Measurements from ENCODE around the gene BLMH. TPM values are rescaled to one million over a fixed set of nuclear protein-coding genes. Genes with fewer than 3 reads are reported as not detected.

The BLMH gene
- total and polyA plus RNA-seq, 4 experiments from 2014 or later: 19.4 to 57.6 (median 45.4) TPM

DNA sequence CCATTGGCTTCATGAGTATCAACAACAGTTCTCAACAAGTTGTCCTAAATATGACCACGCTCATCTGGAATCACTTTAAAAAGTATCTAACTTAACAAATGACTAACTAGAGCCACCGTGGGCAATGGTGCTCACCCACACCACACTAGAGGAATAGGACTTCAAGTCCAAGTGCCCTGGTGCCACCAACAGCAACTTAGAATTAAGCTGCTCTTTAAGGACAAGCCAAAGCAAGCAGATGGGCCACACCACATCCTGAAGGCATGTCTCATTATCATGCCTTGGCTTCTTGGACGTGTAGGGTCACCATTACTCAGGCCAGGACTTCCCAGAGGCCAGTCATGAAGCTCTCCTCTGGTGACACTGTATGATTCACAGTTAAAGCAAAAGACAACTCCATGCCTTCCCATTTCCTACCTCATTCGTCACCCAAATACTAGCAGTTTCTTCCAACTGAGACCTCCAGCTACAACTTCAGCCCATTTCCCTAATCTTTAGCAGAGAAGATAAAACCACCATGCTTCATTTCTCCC lies 46.8 kb downstream of the BLMH start:
- intact Hi-C loops (cut with micrococcal nuclease): no loop called here
- ChIA-PET CTCF (ENCODE audit: partially characterized antibody) (interaction anchor here (0.6 kb wide), 1 partner anchor 672 kb away, joined by 3 read pairs; no protein-coding TSS in a partner anchor), POLR2A (ENCODE audit: partially characterized antibody) (interaction anchor here (0.9 kb wide), 1 partner anchor 8 kb away, joined by 3 read pairs; no protein-coding TSS in a partner anchor)
- peaks cover 0 to under 1% (median 0%) of the 10 kb centered on the region in 4 donors for H3K4me1 Mint-ChIP-seq
- Histone ChIP-seq H3K27me3 (ENCODE audit: insufficient read depth, low read length) (no peaks in the 10 kb centered on the region), H3K36me3 (ENCODE audit: insufficient read depth, low read length) (peaks cover 20% of the 10 kb centered on the region), H3K4me3 (ENCODE audit: low read length in 2 of 2) (no peak overlapping the region), H3K4me1 (ENCODE audit: insufficient read depth, low read length) (no peaks in the 10 kb centered on the region), H3K27ac (ENCODE audit: low read depth, low read length) (no peak overlapping the region), H3K9me3 (ENCODE audit: control insufficient read depth in 1 of 2, low read length in 2 of 2) (no peaks in the 10 kb centered on the region)
- H3K9me3 Mint-ChIP-seq: peaks cover 0 to 4% (median 0%) of the 10 kb centered on the region in 8 donors
- no peak overlapping the region for H3K27ac Mint-ChIP-seq
- peaks cover 0 to 4% of the 10 kb centered on the region in 2 donors for H3K27me3 Mint-ChIP-seq
- H3K4me3 Mint-ChIP-seq: no peak overlapping the region
- peaks cover 31 to 39% of the 10 kb centered on the region in 2 donors for H3K36me3 Mint-ChIP-seq
- no peak for DNase-seq

DNA sequence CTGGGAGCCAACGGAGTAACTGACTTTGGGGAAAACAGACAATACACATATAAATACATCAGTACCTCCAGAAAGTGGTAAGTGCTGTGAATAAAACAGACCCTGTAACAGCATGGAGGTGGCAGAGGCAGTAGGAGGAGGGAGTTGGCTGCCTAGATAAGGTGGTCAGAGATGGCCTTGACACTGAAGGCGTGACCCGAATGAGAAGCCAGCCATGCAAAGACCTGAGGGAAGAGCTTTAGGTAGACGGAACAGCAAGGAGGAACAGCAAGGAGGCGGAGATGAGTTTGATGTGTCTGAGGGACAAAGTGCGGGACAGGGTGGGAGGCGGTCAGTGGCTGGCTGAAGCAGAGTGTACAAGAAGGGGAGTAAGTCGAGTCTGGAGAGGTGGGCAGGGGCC lies 48.2 kb downstream of the BLMH start:
- Histone ChIP-seq H3K27ac (ENCODE audit: low read depth, low read length) (no peak overlapping the region), H3K27me3 (ENCODE audit: insufficient read depth, low read length) (peaks cover 1% of the 10 kb centered on the region), H3K9me3 (ENCODE audit: control insufficient read depth in 1 of 2, low read length in 2 of 2) (no peaks in the 10 kb centered on the region), H3K4me1 (ENCODE audit: insufficient read depth, low read length) (no peaks in the 10 kb centered on the region), H3K4me3 (ENCODE audit: low read length in 2 of 2) (no peak overlapping the region), H3K36me3 (ENCODE audit: insufficient read depth, low read length) (peaks cover 6% of the 10 kb centered on the region)
- Mint-ChIP-seq H3K9me3 (peaks cover 0 to 4% (median 0%) of the 10 kb centered on the region in 8 donors), H3K27ac (no peak overlapping the region), H3K36me3 (peaks cover 17 to 27% of the 10 kb centered on the region in 2 donors), H3K4me1 (peaks cover 2 to 7% (median 3%) of the 10 kb centered on the region in 4 donors), H3K4me3 (no peak overlapping the region), H3K27me3 (peaks cover 7 to 9% of the 10 kb centered on the region in 2 donors)
- DNase-seq: no peak
- ChIA-PET POLR2A (ENCODE audit: partially characterized antibody) (no interaction called here), CTCF (ENCODE audit: partially characterized antibody) (no interaction called here)
- intact Hi-C loops (cut with micrococcal nuclease): no loop called here

DNA sequence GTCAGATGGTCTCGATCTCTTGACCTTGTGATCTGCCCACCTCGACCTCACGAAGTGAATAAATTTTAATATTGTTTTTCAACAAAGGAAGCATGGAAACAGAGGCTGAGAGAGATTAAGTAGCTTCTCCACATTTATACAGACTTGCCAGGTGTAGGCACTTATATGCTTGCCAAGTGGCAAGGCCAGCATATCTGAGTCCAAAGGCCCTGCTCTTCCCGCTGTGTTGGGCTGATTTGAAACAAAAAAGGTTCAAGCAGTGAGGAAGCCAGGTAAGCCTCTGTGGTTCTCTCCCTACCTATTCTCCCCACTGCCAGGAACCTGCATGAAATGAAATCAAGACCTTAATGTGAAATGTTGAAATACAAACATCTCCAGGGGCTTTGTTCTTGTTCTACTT lies 48.7 kb downstream of the BLMH start:
- Mint-ChIP-seq H3K27ac (no peak overlapping the region), H3K36me3 (peaks cover 12 to 21% of the 10 kb centered on the region in 2 donors), H3K27me3 (peaks cover 10 to 12% of the 10 kb centered on the region in 2 donors), H3K9me3 (peaks cover 0 to 4% (median 0%) of the 10 kb centered on the region in 8 donors), H3K4me3 (no peak overlapping the region), H3K4me1 (peaks cover 4 to 9% (median 7%) of the 10 kb centered on the region in 4 donors)
- POLR2A ChIA-PET (ENCODE audit: partially characterized antibody): no interaction called here
- Histone ChIP-seq H3K27ac (ENCODE audit: low read depth, low read length) (no peak overlapping the region), H3K36me3 (ENCODE audit: insufficient read depth, low read length) (peaks cover under 1% of the 10 kb centered on the region), H3K4me1 (ENCODE audit: insufficient read depth, low read length) (no peaks in the 10 kb centered on the region), H3K4me3 (ENCODE audit: low read length in 2 of 2) (no peak overlapping the region), H3K9me3 (ENCODE audit: control insufficient read depth in 1 of 2, low read length in 2 of 2) (no peaks in the 10 kb centered on the region), H3K27me3 (ENCODE audit: insufficient read depth, low read length) (peaks cover 7% of the 10 kb centered on the region)
- no peak for DNase-seq
- CTCF ChIA-PET (ENCODE audit: partially characterized antibody): no interaction called here
- intact Hi-C loops (cut with micrococcal nuclease): no loop called here

DNA sequence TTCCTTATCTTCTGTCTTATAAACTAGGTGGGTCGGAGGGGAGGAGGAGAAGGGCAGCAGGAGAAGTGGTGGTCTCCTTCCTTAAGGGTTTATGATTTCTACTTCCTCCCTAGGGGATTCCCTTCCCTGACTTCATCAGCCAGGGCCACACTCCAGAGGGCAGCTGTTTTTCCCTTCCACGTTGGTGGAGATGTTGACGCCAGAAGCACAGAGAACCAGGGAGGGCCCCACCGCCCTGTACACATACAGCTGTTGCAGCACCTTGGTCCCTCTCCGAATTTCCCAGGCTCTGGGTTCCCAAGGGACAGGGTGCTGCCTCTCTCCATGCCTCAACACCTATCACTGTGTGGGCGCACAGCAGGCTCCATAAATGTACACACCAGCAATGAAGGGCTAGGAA lies 50.7 kb downstream of the BLMH start:
- Histone ChIP-seq H3K36me3 (ENCODE audit: insufficient read depth, low read length) (no peaks in the 10 kb centered on the region), H3K4me1 (ENCODE audit: insufficient read depth, low read length) (peaks cover 8% of the 10 kb centered on the region), H3K27ac (ENCODE audit: low read depth, low read length) (no peak overlapping the region), H3K9me3 (ENCODE audit: control insufficient read depth in 1 of 2, low read length in 2 of 2) (no peaks in the 10 kb centered on the region), H3K4me3 (ENCODE audit: low read length in 2 of 2) (no peak overlapping the region), H3K27me3 (ENCODE audit: insufficient read depth, low read length) (peaks cover 10% of the 10 kb centered on the region)
- Mint-ChIP-seq H3K36me3 (peaks cover 2 to 4% of the 10 kb centered on the region in 2 donors), H3K4me1 (peaks cover 11 to 24% (median 15%) of the 10 kb centered on the region in 4 donors), H3K9me3 (peaks cover 0 to 4% (median 0%) of the 10 kb centered on the region in 8 donors), H3K27me3 (peaks cover 20 to 24% of the 10 kb centered on the region in 2 donors), H3K4me3 (no peak overlapping the region), H3K27ac (peak overlapping the region in 1 of 7 donors; percentile 16)
- intact Hi-C loops (cut with micrococcal nuclease): no loop called here
- DNase-seq: no peak
- ChIA-PET POLR2A (ENCODE audit: partially characterized antibody) (no interaction called here), CTCF (ENCODE audit: partially characterized antibody) (no interaction called here)

DNA sequence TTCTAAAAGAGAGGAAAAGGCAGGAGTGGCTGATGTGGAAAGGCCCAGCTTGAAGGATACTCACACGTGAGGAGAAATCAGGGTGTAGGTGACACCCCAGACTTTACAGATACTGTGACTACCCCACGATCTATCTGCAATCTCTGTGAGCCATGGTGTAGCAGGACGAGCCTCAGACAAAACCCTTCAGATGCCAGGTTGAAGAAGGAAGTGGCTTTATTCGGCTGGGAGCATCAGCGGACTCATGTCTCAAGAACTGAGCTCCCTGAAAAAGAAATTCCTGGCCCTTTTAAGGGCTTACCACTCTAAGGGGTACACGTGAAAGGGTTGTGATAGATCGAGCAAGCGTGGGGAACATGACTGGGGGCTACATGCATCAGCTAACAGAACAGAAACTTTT lies 51.6 kb downstream of the BLMH start:
- Histone ChIP-seq H3K36me3 (ENCODE audit: insufficient read depth, low read length) (no peaks in the 10 kb centered on the region), H3K4me1 (ENCODE audit: insufficient read depth, low read length) (peaks cover 16% of the 10 kb centered on the region), H3K27ac (ENCODE audit: low read depth, low read length) (no peak overlapping the region), H3K9me3 (ENCODE audit: control insufficient read depth in 1 of 2, low read length in 2 of 2) (no peaks in the 10 kb centered on the region), H3K27me3 (ENCODE audit: insufficient read depth, low read length) (peaks cover 12% of the 10 kb centered on the region), H3K4me3 (ENCODE audit: low read length in 2 of 2) (no peak overlapping the region)
- H3K4me1 Mint-ChIP-seq: peaks cover 12 to 27% (median 18%) of the 10 kb centered on the region in 4 donors
- DNase-seq: no peak
- peaks cover 0 to 4% (median 0%) of the 10 kb centered on the region in 8 donors for H3K9me3 Mint-ChIP-seq
- CTCF ChIA-PET (ENCODE audit: partially characterized antibody): no interaction called here
- POLR2A ChIA-PET (ENCODE audit: partially characterized antibody): no interaction called here
- intact Hi-C loops (cut with micrococcal nuclease): no loop called here
- peak overlapping the region in 1 of 7 donors; percentile 7 for H3K27ac Mint-ChIP-seq
- peaks cover 21 to 25% of the 10 kb centered on the region in 2 donors for H3K27me3 Mint-ChIP-seq
- peaks cover 2 to 4% of the 10 kb centered on the region in 2 donors for H3K36me3 Mint-ChIP-seq
- H3K4me3 Mint-ChIP-seq: no peak overlapping the region

DNA sequence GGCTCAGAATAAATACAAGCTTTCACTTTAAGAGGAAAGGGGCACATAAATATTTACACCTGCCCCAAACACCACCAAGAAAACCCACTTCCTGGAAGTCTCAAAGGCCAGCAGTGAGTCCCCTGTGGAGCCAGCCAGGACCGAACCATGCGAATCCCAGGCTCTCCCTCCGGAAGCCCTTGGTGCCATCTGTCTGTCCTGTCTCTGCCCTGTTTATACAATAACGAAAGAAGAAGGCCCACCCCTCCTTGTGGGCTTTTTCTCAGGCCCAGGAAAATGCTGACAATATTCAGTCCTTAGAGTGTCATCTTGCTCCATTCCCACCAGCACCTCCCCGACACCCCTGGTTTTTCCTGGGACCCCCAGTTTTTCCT lies 52.7 kb downstream of the BLMH start:
- Mint-ChIP-seq H3K27me3 (peaks cover 30 to 33% of the 10 kb centered on the region in 2 donors), H3K4me1 (peaks cover 18 to 35% (median 24%) of the 10 kb centered on the region in 4 donors), H3K9me3 (peaks cover 0 to 4% (median 0%) of the 10 kb centered on the region in 8 donors), H3K27ac (no peak overlapping the region), H3K4me3 (peak overlapping the region in 1 of 8 donors; percentile 65), H3K36me3 (peaks cover 0 to 4% of the 10 kb centered on the region in 2 donors)
- Histone ChIP-seq H3K36me3 (ENCODE audit: insufficient read depth, low read length) (no peaks in the 10 kb centered on the region), H3K27me3 (ENCODE audit: insufficient read depth, low read length) (peaks cover 12% of the 10 kb centered on the region), H3K4me1 (ENCODE audit: insufficient read depth, low read length) (peaks cover 20% of the 10 kb centered on the region), H3K4me3 (ENCODE audit: low read length in 2 of 2) (no peak overlapping the region), H3K9me3 (ENCODE audit: control insufficient read depth in 1 of 2, low read length in 2 of 2) (no peaks in the 10 kb centered on the region), H3K27ac (ENCODE audit: low read depth, low read length) (no peak overlapping the region)
- DNase-seq: no peak
- ChIA-PET CTCF (ENCODE audit: partially characterized antibody) (no interaction called here), POLR2A (ENCODE audit: partially characterized antibody) (no interaction called here)
- intact Hi-C loops (cut with micrococcal nuclease): no loop called here

DNA sequence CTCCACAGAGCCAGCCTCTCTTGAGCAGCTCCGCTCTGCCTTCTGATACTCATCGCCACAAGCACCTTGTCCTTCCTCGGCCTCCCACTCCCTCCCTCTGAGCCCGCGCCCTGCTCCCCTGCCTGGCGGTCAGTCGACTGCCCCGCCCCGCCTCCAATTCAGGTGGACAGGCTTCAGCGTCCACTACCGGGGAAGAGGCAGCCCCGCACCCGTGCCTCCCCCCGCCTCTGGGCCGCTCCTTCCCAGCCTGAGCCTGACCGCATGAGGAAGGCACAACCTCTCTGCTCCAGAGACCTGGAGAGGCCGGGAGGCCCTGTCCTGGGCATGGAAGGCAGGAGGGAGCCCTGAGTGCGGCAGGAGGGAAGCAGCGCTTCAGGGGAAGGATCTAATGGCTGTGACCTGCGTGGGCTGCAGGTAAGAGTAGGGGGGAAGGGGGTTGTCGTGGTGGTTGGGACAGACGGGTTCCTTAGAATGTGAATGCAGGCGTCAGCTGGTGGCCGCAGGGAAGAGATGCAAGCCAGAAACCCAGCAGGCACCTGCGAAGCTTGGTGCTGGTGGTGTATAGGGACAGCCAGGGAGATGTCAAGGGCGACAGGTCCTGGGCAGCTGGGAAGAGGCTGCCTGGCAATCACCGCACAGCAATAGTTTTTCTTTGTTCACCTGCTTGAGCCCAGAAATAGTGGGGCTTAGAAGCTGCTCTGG lies 53.2 kb downstream of the BLMH start:
- Histone ChIP-seq H3K4me3 (ENCODE audit: low read length in 2 of 2) (no peak overlapping the region), H3K36me3 (ENCODE audit: insufficient read depth, low read length) (no peaks in the 10 kb centered on the region), H3K27ac (ENCODE audit: low read depth, low read length) (no peak overlapping the region), H3K9me3 (ENCODE audit: control insufficient read depth in 1 of 2, low read length in 2 of 2) (no peaks in the 10 kb centered on the region), H3K4me1 (ENCODE audit: insufficient read depth, low read length) (peaks cover 20% of the 10 kb centered on the region), H3K27me3 (ENCODE audit: insufficient read depth, low read length) (peaks cover 12% of the 10 kb centered on the region)
- peaks cover 0 to 1% of the 10 kb centered on the region in 2 donors for H3K36me3 Mint-ChIP-seq
- ChIA-PET CTCF (ENCODE audit: partially characterized antibody) (interaction anchor here (1.5 kb wide), 1 partner anchor 98 kb away, joined by 3 read pairs; no protein-coding TSS in a partner anchor), POLR2A (ENCODE audit: partially characterized antibody) (no interaction called here)
- H3K9me3 Mint-ChIP-seq: peaks cover 0 to 4% (median 0%) of the 10 kb centered on the region in 8 donors
- intact Hi-C loops (cut with micrococcal nuclease): no loop called here
- peaks cover 18 to 35% (median 24%) of the 10 kb centered on the region in 4 donors for H3K4me1 Mint-ChIP-seq
- DNase-seq: no peak
- H3K4me3 Mint-ChIP-seq: peak overlapping the region in 3 of 8 donors; percentile 17 to 65 (median 21)
- H3K27me3 Mint-ChIP-seq: peaks cover 34 to 38% of the 10 kb centered on the region in 2 donors
- H3K27ac Mint-ChIP-seq: no peak overlapping the region

Data from CD4-positive, alpha-beta memory T cell (primary cell).